Progenitor cell of endocrine pancreas (in vitro differentiated cells): ENCODE measurements around the gene EEF1AKMT2. TPM values are rescaled to one million over a fixed set of nuclear protein-coding genes. Genes with fewer than 3 reads are reported as not detected.

ENCODE experiments used
- DNase-seq: peaks from one replicate; pipeline ENCODE4 v3.0.0; 2021; ENCODE audit warnings: low spot score; ENCODE audit not compliant: unreplicated experiment
- H3K27ac Mint-ChIP-seq: 2 replicates; pipeline ENCODE4 v1.8.0; 2021; ENCODE audit warnings: mild to moderate bottlenecking, moderate library complexity, mixed read lengths
- H3K27me3 Mint-ChIP-seq: 2 replicates; pipeline ENCODE4 v1.8.0; 2021; ENCODE audit warnings: mixed read lengths
- H3K36me3 Mint-ChIP-seq: 2 replicates; pipeline ENCODE4 v1.8.0; 2022; ENCODE audit warnings: mixed read lengths; ENCODE audit not compliant: insufficient read depth
- H3K4me1 Mint-ChIP-seq: 2 replicates; pipeline ENCODE4 v1.8.0; 2021; ENCODE audit warnings: low read depth, mixed read lengths
- H3K4me3 Mint-ChIP-seq: 2 replicates; pipeline ENCODE4 v1.8.0; 2021; ENCODE audit warnings: low read depth, mild to moderate bottlenecking, moderate library complexity, mixed read lengths
- H3K9me3 Mint-ChIP-seq: 2 replicates; pipeline ENCODE4 v1.8.0; 2021; ENCODE audit warnings: low read depth, mixed read lengths
- CTCF ChIP-seq: fragments of 200-600 bp; sonication (generic); IDR thresholded peaks from one replicate; pipeline ENCODE4 v1.5.0; 2021; ENCODE audit warnings: antibody characterized with exemption, mild to moderate bottlenecking; ENCODE audit not compliant: unreplicated experiment
- total RNA-seq: library from RNA; stranded (reverse); gene quantifications from 2 replicates; pipeline ENCODE4 v1.2.1, GENCODE V29; 2021

The EEF1AKMT2 gene
- total RNA-seq, 1 donor from 2014 or later = 17.1 TPM

GRCh38 chr10:124821520-124821919, 29.8 kb upstream of the EEF1AKMT2 start:
- DNase-seq = no peak

GRCh38 chr10:124820121-124820520, 28.4 kb upstream of the EEF1AKMT2 start:
- Mint-ChIP-seq H3K36me3 (peaks cover 19% of the 10 kb centered on the region), H3K9me3 (no peaks in the 10 kb centered on the region), H3K4me3 (no peak overlapping the region), H3K27me3 (no peaks in the 10 kb centered on the region), H3K4me1 (peaks cover 2% of the 10 kb centered on the region), H3K27ac (no peak overlapping the region)
- no peak for DNase-seq
- TF ChIP-seq CTCF = no peak

More at GRCh38 chr10:124821520-124821919, 29.8 kb upstream of the EEF1AKMT2 start:
- no peaks in the 10 kb centered on the region for H3K27me3 Mint-ChIP-seq
- peaks cover 2% of the 10 kb centered on the region for H3K4me1 Mint-ChIP-seq
- H3K9me3 Mint-ChIP-seq = no peaks in the 10 kb centered on the region
- H3K4me3 Mint-ChIP-seq = no peak overlapping the region
- H3K36me3 Mint-ChIP-seq = peaks cover 23% of the 10 kb centered on the region
- no peak for TF ChIP-seq CTCF
- no peak overlapping the region for H3K27ac Mint-ChIP-seq

GRCh38 chr10:124802313-124802675, 10.6 kb upstream of the EEF1AKMT2 start:
- H3K9me3 Mint-ChIP-seq = no peaks in the 10 kb centered on the region
- peak overlapping the region; percentile 96 for H3K27ac Mint-ChIP-seq
- no peaks in the 10 kb centered on the region for H3K36me3 Mint-ChIP-seq
- peaks cover 19% of the 10 kb centered on the region for H3K4me1 Mint-ChIP-seq
- DNase-seq = no peak
- H3K4me3 Mint-ChIP-seq = peak overlapping the region; percentile 89
- no peak for TF ChIP-seq CTCF
- no peaks in the 10 kb centered on the region for H3K27me3 Mint-ChIP-seq

GRCh38 chr10:124799211-124799610, 7.5 kb upstream of the EEF1AKMT2 start:
- H3K27ac Mint-ChIP-seq = no peak overlapping the region
- no peak for TF ChIP-seq CTCF
- H3K9me3 Mint-ChIP-seq = no peaks in the 10 kb centered on the region
- H3K4me1 Mint-ChIP-seq = peaks cover 19% of the 10 kb centered on the region
- no peaks in the 10 kb centered on the region for H3K36me3 Mint-ChIP-seq
- no peak overlapping the region for H3K4me3 Mint-ChIP-seq
- H3K27me3 Mint-ChIP-seq = peaks cover 8% of the 10 kb centered on the region
- DNase-seq = no peak

- Mint-ChIP-seq H3K27me3 (peaks cover 8% of the 10 kb centered on the region), H3K4me3 (no peak overlapping the region), H3K4me1 (peaks cover 19% of the 10 kb centered on the region), H3K9me3 (no peaks in the 10 kb centered on the region), H3K27ac (no peak overlapping the region), H3K36me3 (no peaks in the 10 kb centered on the region)
- TF ChIP-seq CTCF = no peak
- DNase-seq = no peak
These were observed 7.1 kb upstream of the EEF1AKMT2 start for GRCh38 chr10:124798781-124799180.
